Sigmoid colon (tissue), 7 donors: ENCODE data around the gene ITLN1. TPM values are rescaled to one million over a fixed set of nuclear protein-coding genes. Genes with fewer than 3 reads are reported as not detected.

Experiments
- DNase-seq: peaks from one replicate; pipeline ENCODE4 v3.0.0-alpha.2; 2019
- H3K27ac ChIP-seq, 4 donors: fragments of 200-600 bp; sonication (generic); one replicate each; pipeline ENCODE4 v1.5.1; 2016 to 2019; ENCODE audit warnings: mild to moderate bottlenecking in 1 of 4
- H3K27me3 ChIP-seq, 3 donors: fragments of 200-600 bp; sonication (generic); one replicate each; pipeline ENCODE4 v1.5.1; 2019; ENCODE audit warnings: mild to moderate bottlenecking in 1 of 3
- H3K36me3 ChIP-seq, 4 donors: fragments of 200-600 bp; sonication (generic); one replicate each; pipeline ENCODE4 v1.5.1; 2016 to 2019
- H3K4me1 ChIP-seq, 4 donors: fragments of 200-600 bp; sonication (generic); one replicate each; pipeline ENCODE4 v1.5.1; 2017 to 2019
- H3K4me3 ChIP-seq, 4 donors: fragments of 200-600 bp; sonication (generic); one replicate each; pipeline ENCODE4 v1.5.1; 2017 to 2019; ENCODE audit warnings: mild to moderate bottlenecking in 2 of 4, moderate library complexity in 1 of 4
- H3K9me3 ChIP-seq, 4 donors: fragments of 200-600 bp in 3 of 4; sonication (generic) in 3 of 4; one replicate each; pipeline versions ENCODE4 v1.5.1 to v1.6.1; 2013 to 2019
- CTCF ChIP-seq, 4 experiments: fragments of 450-650 bp in 3 of 4; fragments of 200-600 bp in 1 of 4; IDR thresholded peaks; one replicate each; pipeline ENCODE4 v1.5.1; 2016 to 2019; ENCODE audit warnings: antibody characterized with exemption in 4 of 4, mild to moderate bottlenecking in 3 of 4, moderate library complexity in 2 of 4
- EP300 ChIP-seq, 4 donors: sonication (generic); formaldehyde crosslinking; IDR thresholded peaks; one replicate each; pipeline ENCODE4 v1.6.1; 2017; ENCODE audit warnings: antibody characterized with exemption in 4 of 4
- POLR2A ChIP-seq, 2 donors: fragments of 450-650 bp; IDR thresholded peaks; one replicate each; pipeline ENCODE4 v1.6.1; 2016; ENCODE audit warnings: antibody characterized with exemption in 2 of 2, mild to moderate bottlenecking in 2 of 2, moderate library complexity in 2 of 2
- POLR2AphosphoS5 ChIP-seq, 4 donors: sonication (generic); formaldehyde crosslinking; IDR thresholded peaks; one replicate each; pipeline ENCODE4 v1.6.1; 2017; ENCODE audit warnings: antibody characterized with exemption in 4 of 4
- WGBS, 2 donors: extraction: QIAGEN DNeasy Blood & Tissue Kit; methylation state at CpG; one replicate each; pipeline ENCODE4 v1.1.7; 2013; 5-methylcytosine and 5-hydroxymethylcytosine counted together
- intact Hi-C: fragments of 100-400 bp; cut with DNase I; formaldehyde crosslinking; loops from one replicate; pipeline ENCODE4 v1.15.1; 2023
- polyA plus RNA-seq, 3 donors: library from polyadenylated mRNA; stranded (reverse); fragments of 200-250 nt; gene quantifications; one replicate each; pipeline ENCODE4 v1.2.3, GENCODE V29; 2013
- total RNA-seq, 4 donors: library from RNA; depleted of rRNA; stranded (reverse); fragments of >200 nt; gene quantifications; one replicate each; pipeline ENCODE4 v1.1.0, GENCODE V29; 2016
- donor health status: healthy with polysubstance abuse.
- donor health status: Bipolar disorder and iron deficiency.
- donor health status: healthy.

Gene ITLN1
- total and polyA plus RNA-seq, 7 donors, result 0.66 to 478 (median 175) TPM; not detected in 2

DNA sequence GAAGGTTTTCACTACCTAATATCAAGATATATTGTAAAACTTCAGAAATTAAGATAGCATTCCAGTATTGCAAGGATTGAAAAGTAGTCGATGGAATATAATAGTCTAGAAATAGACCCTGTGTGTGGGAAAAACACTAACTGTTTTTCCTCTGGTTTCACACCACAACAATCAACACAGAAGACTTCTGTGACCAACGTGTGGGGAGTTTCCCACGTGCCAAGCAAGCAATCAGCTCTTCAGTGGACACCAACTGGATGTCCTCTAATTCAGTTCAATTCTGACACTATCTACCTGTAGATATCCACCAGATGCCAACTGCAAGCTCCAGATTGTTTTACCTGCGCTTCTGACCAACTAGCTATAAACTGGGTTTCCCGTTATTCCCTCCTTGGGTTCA, 34.4 kb downstream of the ITLN1 start:
- intact Hi-C loops, result no loop called here
- no peaks in the 10 kb centered on the region for H3K36me3 ChIP-seq
- no peak overlapping the region for H3K27ac ChIP-seq
- TF ChIP-seq POLR2A (IDR thresholded peaks at IDR 0.05), result no peak
- TF ChIP-seq POLR2AphosphoS5 (IDR thresholded peaks at IDR 0.05), result no peak
- no peak for TF ChIP-seq CTCF (IDR thresholded peaks at IDR 0.05)
- no peak for TF ChIP-seq EP300 (IDR thresholded peaks at IDR 0.05)
- no peak overlapping the region for H3K4me3 ChIP-seq
- H3K4me1 ChIP-seq, result no peaks in the 10 kb centered on the region
- no peaks in the 10 kb centered on the region for H3K9me3 ChIP-seq
- 78% methylated on average over 5 of the region's 5 CpGs for WGBS, 2 donors
- no peaks in the 10 kb centered on the region for H3K27me3 ChIP-seq
- no peak for DNase-seq

DNA sequence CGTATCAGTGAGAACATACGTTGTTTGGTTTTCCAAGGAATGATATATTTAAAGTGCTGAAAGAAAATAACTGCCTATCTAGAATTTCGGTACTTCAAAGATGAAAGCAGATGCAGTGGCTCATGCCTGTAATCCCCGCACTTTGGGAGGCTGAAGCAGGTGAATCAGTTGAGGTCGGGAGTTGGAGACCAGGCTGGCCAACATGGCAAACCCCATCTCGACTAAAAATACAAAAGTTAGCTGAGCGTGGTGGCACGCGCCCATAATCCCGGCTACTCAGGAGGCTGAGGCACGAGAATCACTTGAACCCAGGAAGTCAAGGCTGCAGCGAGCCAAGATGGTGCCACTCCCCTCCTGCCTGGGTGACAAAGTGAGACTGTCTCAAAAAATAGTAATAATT, 38.7 kb downstream of the ITLN1 start:
- Histone ChIP-seq H3K4me1 (peaks cover 0 to 25% (median 5%) of the 10 kb centered on the region in 4 donors), H3K9me3 (peaks cover 0 to 1% (median 0%) of the 10 kb centered on the region in 4 donors), H3K27me3 (no peaks in the 10 kb centered on the region), H3K36me3 (no peaks in the 10 kb centered on the region), H3K27ac (no peak overlapping the region), H3K4me3 (no peak overlapping the region)
- 92 to 95% methylated on average over 12 of the region's 12 CpGs for WGBS, 2 donors
- intact Hi-C loops, result no loop called here
- TF ChIP-seq EP300 (IDR thresholded peaks at IDR 0.05), result no peak
- TF ChIP-seq CTCF (IDR thresholded peaks at IDR 0.05), result no peak
- no peak for TF ChIP-seq POLR2A (IDR thresholded peaks at IDR 0.05)
- no peak for TF ChIP-seq POLR2AphosphoS5 (IDR thresholded peaks at IDR 0.05)
- DNase-seq, result no peak

DNA sequence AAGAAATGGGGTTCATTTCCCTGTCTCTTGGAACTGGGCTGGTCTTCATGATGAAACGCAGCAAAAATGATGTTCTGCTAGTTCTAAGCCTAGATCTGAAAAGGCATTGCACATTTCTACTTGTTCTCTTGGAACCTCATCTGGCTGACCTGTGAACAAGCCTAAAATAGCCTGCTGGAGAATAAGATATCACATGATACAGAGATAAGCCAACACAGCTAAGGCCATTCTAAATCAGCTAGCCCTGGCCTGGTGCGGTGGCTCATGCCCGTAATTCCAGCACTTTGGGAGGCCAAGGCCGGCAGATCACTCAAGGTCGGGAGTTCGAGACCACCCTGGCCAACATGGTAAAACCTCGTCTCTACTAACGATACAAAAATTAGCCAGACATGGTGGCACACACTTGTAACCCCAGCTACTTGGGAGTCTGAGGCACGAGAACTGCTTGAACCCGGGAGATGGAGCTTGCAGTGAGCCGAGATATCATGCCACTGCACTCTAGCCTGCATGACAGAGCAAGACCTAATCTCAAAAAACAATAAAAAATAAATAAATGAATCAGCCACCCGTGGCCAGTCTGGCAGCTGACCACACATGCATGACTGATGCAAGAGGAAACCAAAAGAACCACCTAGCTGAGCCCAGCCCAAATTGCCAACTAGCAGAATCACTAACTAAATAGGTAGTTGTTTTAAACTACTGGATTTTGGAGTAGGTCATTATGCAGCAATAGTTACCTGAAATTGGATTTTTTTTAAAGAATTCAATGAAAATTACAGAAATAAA, 40.3 kb downstream of the ITLN1 start:
- Histone ChIP-seq H3K36me3 (no peaks in the 10 kb centered on the region), H3K9me3 (peaks cover 0 to 1% (median 0%) of the 10 kb centered on the region in 4 donors), H3K4me1 (peaks cover 0 to 25% (median 5%) of the 10 kb centered on the region in 4 donors), H3K27me3 (no peaks in the 10 kb centered on the region), H3K27ac (peak overlapping the region in 1 of 4 donors; percentile 63), H3K4me3 (no peak overlapping the region)
- no peak for TF ChIP-seq CTCF (IDR thresholded peaks at IDR 0.05)
- TF ChIP-seq EP300 (IDR thresholded peaks at IDR 0.05), result no peak
- TF ChIP-seq POLR2AphosphoS5 (IDR thresholded peaks at IDR 0.05), result no peak
- no peak for TF ChIP-seq POLR2A (IDR thresholded peaks at IDR 0.05)
- DNase-seq, result no peak
- 91% methylated on average over 12 of the region's 12 CpGs for WGBS, 2 donors
- intact Hi-C loops, result no loop called here

DNA sequence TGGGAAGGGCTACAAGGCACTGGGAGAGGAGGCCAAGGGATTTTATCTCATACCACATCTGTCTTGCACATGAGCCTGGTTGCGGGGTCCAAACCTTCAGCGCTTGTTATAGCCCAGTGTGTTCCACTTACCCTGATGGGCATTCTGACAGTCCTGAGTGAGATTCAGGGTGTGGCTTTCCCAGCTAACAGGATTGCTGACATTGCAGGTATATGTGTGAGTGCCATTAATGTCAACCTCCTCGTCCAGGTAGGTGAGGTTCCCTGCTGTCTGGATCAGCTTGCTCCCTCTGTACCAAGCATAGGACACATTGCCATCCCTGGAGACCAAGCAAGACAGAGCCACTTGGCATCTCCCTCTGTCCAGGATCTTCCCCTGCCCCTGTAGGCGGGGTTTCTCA, 43.9 kb downstream of the ITLN1 start:
- intact Hi-C loops, result no loop called here
- TF ChIP-seq POLR2AphosphoS5 (IDR thresholded peaks at IDR 0.05), result no peak
- TF ChIP-seq CTCF (IDR thresholded peaks at IDR 0.05), result no peak
- no peak for TF ChIP-seq EP300 (IDR thresholded peaks at IDR 0.05)
- TF ChIP-seq POLR2A (IDR thresholded peaks at IDR 0.05), result no peak
- 89 to 91% methylated on average over 4 of the region's 4 CpGs for WGBS, 2 donors

More for the DNA sequence above, 43.9 kb downstream of the ITLN1 start:
- Histone ChIP-seq H3K27me3 (no peaks in the 10 kb centered on the region), H3K27ac (no peak overlapping the region), H3K9me3 (peaks cover 0 to 1% (median 0%) of the 10 kb centered on the region in 4 donors), H3K36me3 (no peaks in the 10 kb centered on the region), H3K4me1 (peaks cover 0 to 25% (median 5%) of the 10 kb centered on the region in 4 donors), H3K4me3 (no peak overlapping the region)
- no peak for DNase-seq
